ENCODE measurements around the gene GALK1.
"Not testable (repeated sequence)": the region's sequence is repeated elsewhere in the genome, so short reads cannot be mapped to it uniquely, and the experiment has no call there.

GALK1 gene

GRCh38 chr17:75769536-75769935, 4.5 kb upstream of the GALK1 start:
- DNase-seq (ENCODE audit: insufficient read length, low spot score) (no peak), FAIRE-seq (no peak)
- TF ChIP-seq CTCF (IDR thresholded peaks at IDR 0.05; ENCODE audit: insufficient read depth, missing control alignments) = no peak

- FAIRE-seq = no peak
Observed at GRCh38 chr17:75767881-75768280, 2.9 kb upstream of the GALK1 start.

GRCh38 chr17:75765981-75766380, 989 bp upstream of the GALK1 start:
- no peak for FAIRE-seq
- no peak for DNase-seq (ENCODE audit: insufficient read length, low spot score)
- no peak for TF ChIP-seq CTCF (IDR thresholded peaks at IDR 0.05; ENCODE audit: insufficient read depth, missing control alignments)

More at GRCh38 chr17:75767881-75768280, 2.9 kb upstream of the GALK1 start:
- TF ChIP-seq CTCF (IDR thresholded peaks at IDR 0.05; ENCODE audit: insufficient read depth, missing control alignments) = no peak
- no peak for DNase-seq (ENCODE audit: insufficient read length, low spot score)

- DNase-seq (ENCODE audit: insufficient read length, low spot score) (no peak), FAIRE-seq (no peak)
- TF ChIP-seq CTCF (IDR thresholded peaks at IDR 0.05; ENCODE audit: insufficient read depth, missing control alignments) = no peak
Observed at GRCh38 chr17:75764417-75764710, 628 bp downstream of the GALK1 start.

- DNase-seq (ENCODE audit: insufficient read length, low spot score) (no peak), FAIRE-seq (no peak)
- no peak for TF ChIP-seq CTCF (IDR thresholded peaks at IDR 0.05; ENCODE audit: insufficient read depth, missing control alignments)
Observed at GRCh38 chr17:75763613-75764416, 1.2 kb downstream of the GALK1 start.

- no peak for DNase-seq (ENCODE audit: insufficient read length, low spot score)
- TF ChIP-seq CTCF (IDR thresholded peaks at IDR 0.05; ENCODE audit: insufficient read depth, missing control alignments) = no peak
- FAIRE-seq = no peak
Observed at GRCh38 chr17:75763269-75763607, 1.8 kb downstream of the GALK1 start.

GRCh38 chr17:75762513-75763268, 2.3 kb downstream of the GALK1 start:
- no peak for FAIRE-seq
- no peak for DNase-seq (ENCODE audit: insufficient read length, low spot score)
- TF ChIP-seq CTCF (IDR thresholded peaks at IDR 0.05; ENCODE audit: insufficient read depth, missing control alignments) = no peak

GRCh38 chr17:75759978-75760640, 4.9 kb downstream of the GALK1 start:
- not testable (repeated sequence) for DNase-seq (ENCODE audit: insufficient read length, low spot score); FAIRE-seq

Measured in D721Med (cell line).